Measurements from ENCODE around the gene MCHR1. TPM values are rescaled to one million over a fixed set of nuclear protein-coding genes. Genes with fewer than 3 reads are reported as not detected.

MCHR1 gene
- total and polyA plus RNA-seq, 2 of the 13 experiments (the other 11 are each of a cell fraction or from before 2014, with no cell fraction given): 0.40 to 0.83 TPM

GRCh38 chr22:40654522-40655167, 24.6 kb upstream of the MCHR1 start (continued):
- TF ChIP-seq ARID4A (CRISPR knock-in tag; IDR thresholded peaks at IDR 0.05; ENCODE audit: borderline replicate concordance) (peak; percentile 29; the same call in 1 of the 2 replicates), ZFX (CRISPR knock-in tag; IDR thresholded peaks at IDR 0.05; ENCODE audit: low read depth) (no peak), ZBTB49 (CRISPR knock-in tag; IDR thresholded peaks at IDR 0.05; ENCODE audit: borderline replicate concordance) (no peak), ZNF280B (CRISPR knock-in tag; IDR thresholded peaks at IDR 0.05; ENCODE audit: borderline replicate concordance) (no peak), MAFF (IDR thresholded peaks at IDR 0.05; ENCODE audit: low read depth, low read length) (peak; percentile 60), RCOR2 (CRISPR knock-in tag; IDR thresholded peaks at IDR 0.05) (no peak), MTA3 (CRISPR knock-in tag; IDR thresholded peaks at IDR 0.05) (no peak), RXRA (CRISPR knock-in tag; IDR thresholded peaks at IDR 0.05) (no peak), ZNF691 (CRISPR knock-in tag; IDR thresholded peaks at IDR 0.05; ENCODE audit: borderline replicate concordance, low read depth) (no peak), MIER3 (CRISPR knock-in tag; IDR thresholded peaks at IDR 0.05; ENCODE audit: borderline replicate concordance) (no peak), JUND (CRISPR knock-in tag; IDR thresholded peaks at IDR 0.05) (no peak), ZNF501 (CRISPR knock-in tag; IDR thresholded peaks at IDR 0.05) (0 out of 2 replicates have a peak, but pooled peaks have one; percentile 26), MZF1 (CRISPR knock-in tag; IDR thresholded peaks at IDR 0.05; ENCODE audit: borderline replicate concordance) (no peak), ZNF317 (CRISPR knock-in tag; IDR thresholded peaks at IDR 0.05) (no peak), TAF1 (CRISPR knock-in tag; IDR thresholded peaks at IDR 0.05) (0 out of 2 replicates have a peak, but pooled peaks have one; percentile 4), REST (IDR thresholded peaks at IDR 0.05; ENCODE audit: borderline replicate concordance in 1 of 2, low read depth in 1 of 2, low read length in 2 of 2) (no peak)

Data from HepG2 (cell line).